Measurements from ENCODE around the gene NBEAL2.

The NBEAL2 gene

DNA sequence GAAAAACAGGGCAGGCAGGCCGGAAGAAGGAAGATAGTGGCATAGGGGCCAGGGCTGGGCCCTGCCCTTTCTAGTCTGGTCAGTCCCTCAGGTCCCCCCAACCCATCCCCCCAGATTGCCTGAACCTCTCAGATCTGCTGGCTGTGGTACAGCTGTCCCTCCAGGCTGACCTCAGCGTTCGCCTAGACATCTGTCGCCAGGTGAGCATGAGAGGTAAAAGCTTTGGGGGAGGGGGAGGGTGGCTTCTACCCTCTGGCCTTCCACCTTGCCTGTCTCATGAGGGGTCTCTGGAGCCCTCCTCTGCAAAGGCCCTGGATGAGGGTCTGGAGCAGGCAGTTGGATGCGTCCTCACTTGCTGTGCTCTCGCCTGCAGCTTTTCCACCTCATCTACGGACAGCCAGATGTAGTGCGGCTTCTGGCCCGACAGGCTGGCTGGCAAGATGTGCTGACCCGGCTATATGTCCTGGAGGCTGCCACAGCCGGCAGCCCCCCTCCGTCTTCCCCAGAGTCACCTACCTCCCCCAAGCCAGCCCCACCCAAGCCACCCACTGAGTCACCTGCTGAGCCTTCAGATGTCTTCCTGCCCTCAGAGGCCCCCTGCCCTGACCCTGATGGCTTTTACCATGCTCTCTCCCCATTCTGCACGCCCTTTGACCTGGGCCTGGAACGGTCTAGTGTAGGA lies 20.2 kb downstream of the NBEAL2 start:
- H3K4me3 ChIP-seq (ENCODE audit: control insufficient read depth in 1 of 7, extremely low read depth in 1 of 7, insufficient read depth in 4 of 7, low read depth in 2 of 7, low read length in 6 of 7) = no peak overlapping the region
- ChIA-PET CTCF (interaction anchor here (0.8 to 11.4 kb wide), 13 partner anchors 8 to 90 kb away, joined by 3 to 164 read pairs (median 7); partner anchors contain the start of gene NBEAL2), POLR2A (no interaction called here)
- H3K36me3 ChIP-seq (ENCODE audit: control insufficient read depth in 4 of 4, insufficient read depth in 4 of 4, low read length in 3 of 4) = peaks cover 2 to 99% (median 63%) of the 10 kb centered on the region in 4 experiments
- DNase-seq = no peak
- no peak overlapping the region for H3K27ac ChIP-seq (ENCODE audit: insufficient read depth in 1 of 2, low read depth in 1 of 2, low read length in 2 of 2, poor library complexity in 1 of 2, severe bottlenecking in 2 of 2)
- no peaks in the 10 kb centered on the region for H3K9me3 ChIP-seq (ENCODE audit: control extremely low read depth in 1 of 5, control insufficient read depth in 4 of 5, insufficient read depth in 2 of 5, low read depth in 1 of 5, low read length in 4 of 5)
- H3K4me1 ChIP-seq (ENCODE audit: control extremely low read depth in 1 of 4, control insufficient read depth in 4 of 4, insufficient read depth in 4 of 4, low read length in 3 of 4) = peaks cover 0 to 35% (median 19%) of the 10 kb centered on the region in 4 experiments
- 98% methylated on average over 14 of the region's 14 CpGs for WGBS (ENCODE audit: insufficient coverage)
- H3K27me3 ChIP-seq (replicated peaks in 2 of 5; ENCODE audit: control insufficient read depth in 4 of 5, insufficient read depth in 5 of 5, low read length in 4 of 5) = no peaks in the 10 kb centered on the region

DNA sequence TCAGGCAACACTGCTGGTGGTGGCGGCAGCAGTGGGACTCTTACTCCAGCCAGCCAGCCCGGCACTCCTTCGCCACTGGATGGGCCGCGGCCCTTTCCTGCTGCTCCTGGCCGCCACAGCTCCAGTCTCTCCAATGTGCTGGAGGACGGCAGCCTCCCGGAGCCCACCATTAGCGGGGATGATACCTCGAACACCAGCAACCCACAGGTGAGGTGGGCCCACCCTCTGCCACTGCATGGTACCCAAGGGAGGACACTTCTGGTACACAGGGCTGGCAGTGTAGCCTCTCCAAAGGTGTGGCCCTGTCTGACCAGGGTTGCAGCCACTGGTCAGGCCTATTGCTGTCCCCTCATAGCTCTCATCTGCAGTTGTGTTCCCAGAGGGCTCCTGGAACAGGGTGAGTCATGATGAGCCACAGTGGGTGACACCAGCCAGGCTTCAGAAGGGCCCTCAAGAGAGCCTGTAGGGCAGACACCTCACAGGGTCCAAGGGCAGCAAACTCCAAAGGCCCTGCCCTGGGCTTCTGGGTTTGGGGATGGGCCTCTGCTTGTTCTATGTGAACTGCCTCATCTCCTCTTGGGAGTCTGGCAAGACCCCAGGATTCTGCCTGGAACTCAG lies 20.8 kb downstream of the NBEAL2 start:
- Histone ChIP-seq H3K36me3 (ENCODE audit: control insufficient read depth in 4 of 4, insufficient read depth in 4 of 4, low read length in 3 of 4) (peaks cover 2 to 99% (median 62%) of the 10 kb centered on the region in 4 experiments), H3K9me3 (ENCODE audit: control extremely low read depth in 1 of 5, control insufficient read depth in 4 of 5, insufficient read depth in 2 of 5, low read depth in 1 of 5, low read length in 4 of 5) (no peaks in the 10 kb centered on the region), H3K4me1 (ENCODE audit: control extremely low read depth in 1 of 4, control insufficient read depth in 4 of 4, insufficient read depth in 4 of 4, low read length in 3 of 4) (peaks cover 0 to 35% (median 19%) of the 10 kb centered on the region in 4 experiments), H3K4me3 (ENCODE audit: control insufficient read depth in 1 of 7, extremely low read depth in 1 of 7, insufficient read depth in 4 of 7, low read depth in 2 of 7, low read length in 6 of 7) (no peak overlapping the region), H3K27ac (ENCODE audit: insufficient read depth in 1 of 2, low read depth in 1 of 2, low read length in 2 of 2, poor library complexity in 1 of 2, severe bottlenecking in 2 of 2) (no peak overlapping the region), H3K27me3 (replicated peaks in 2 of 5; ENCODE audit: control insufficient read depth in 4 of 5, insufficient read depth in 5 of 5, low read length in 4 of 5) (no peaks in the 10 kb centered on the region)
- ChIA-PET CTCF (interaction anchor here (0.8 to 11.4 kb wide), 5 partner anchors 20 to 106 kb away, joined by 3 to 164 read pairs (median 14); partner anchors contain the start of gene NBEAL2), POLR2A (no interaction called here)
- no peak for DNase-seq
- 100% methylated on average over 10 of the region's 10 CpGs for WGBS (ENCODE audit: insufficient coverage)

DNA sequence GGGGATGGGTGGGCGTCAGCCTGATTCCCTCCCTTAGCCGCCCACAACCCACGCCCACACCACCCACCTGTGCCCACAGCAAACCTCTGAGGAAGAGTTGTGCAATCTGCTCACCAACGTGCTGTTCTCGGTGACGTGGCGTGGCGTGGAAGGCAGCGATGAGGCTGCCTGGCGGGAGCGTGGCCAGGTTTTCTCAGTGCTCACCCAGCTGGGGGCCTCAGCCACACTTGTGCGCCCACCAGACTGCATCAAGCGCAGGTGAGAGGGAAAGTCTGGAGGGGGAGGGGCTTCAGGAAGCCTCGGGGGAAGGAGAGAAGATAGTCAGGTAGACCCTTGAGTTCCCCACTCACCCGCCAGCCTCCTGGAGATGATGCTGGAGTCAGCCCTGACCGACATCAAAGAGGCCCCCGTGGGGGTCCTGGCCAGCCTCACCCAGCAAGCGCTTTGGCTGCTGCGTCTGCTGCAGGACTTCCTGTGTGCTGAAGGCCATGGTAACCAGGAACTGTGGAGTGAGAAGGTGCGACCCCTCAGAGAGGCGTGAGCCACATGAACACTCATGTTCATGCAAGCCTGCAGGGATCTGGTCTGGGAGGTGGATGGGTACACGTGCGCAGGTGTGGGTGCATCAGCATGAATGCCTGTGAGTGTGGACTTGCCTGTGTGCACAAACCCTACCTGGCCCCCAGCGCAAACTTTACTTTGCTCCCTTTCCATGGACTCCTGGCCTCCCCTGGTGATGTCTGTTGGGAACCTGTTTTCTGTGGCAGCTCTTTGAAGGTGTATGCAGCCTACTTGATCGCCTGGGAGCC lies 21.7 kb downstream of the NBEAL2 start:
- WGBS (ENCODE audit: insufficient coverage) = 82% methylated on average over 19 of the region's 25 CpGs

DNA sequence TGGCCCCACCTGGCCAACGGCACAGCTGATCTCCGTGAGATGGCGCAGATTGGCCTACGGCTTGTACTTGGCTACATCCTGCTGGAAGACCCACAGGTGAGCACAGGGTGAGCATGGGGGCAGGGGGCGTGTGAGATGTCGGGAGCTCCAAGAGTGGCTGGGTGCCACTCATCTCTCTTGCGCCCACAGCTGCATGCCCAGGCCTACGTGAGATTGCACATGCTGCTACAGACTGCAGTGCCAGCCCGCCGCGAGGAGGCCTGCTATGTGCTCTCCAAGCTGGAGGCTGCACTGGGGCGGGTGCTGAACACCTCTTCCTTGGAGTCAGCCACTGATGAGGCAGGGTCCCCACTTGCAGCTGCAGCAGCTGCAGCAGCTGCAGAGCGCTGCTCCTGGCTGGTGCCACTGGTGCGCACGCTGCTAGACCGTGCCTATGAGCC lies 22.3 kb downstream of the NBEAL2 start:
- peaks cover 6 to 100% (median 66%) of the 10 kb centered on the region in 4 experiments for H3K36me3 ChIP-seq (ENCODE audit: control insufficient read depth in 4 of 4, insufficient read depth in 4 of 4, low read length in 3 of 4)
- H3K27ac ChIP-seq (ENCODE audit: insufficient read depth in 1 of 2, low read depth in 1 of 2, low read length in 2 of 2, poor library complexity in 1 of 2, severe bottlenecking in 2 of 2) = no peak overlapping the region
- POLR2A ChIA-PET = no interaction called here
- H3K4me3 ChIP-seq (ENCODE audit: control insufficient read depth in 1 of 7, extremely low read depth in 1 of 7, insufficient read depth in 4 of 7, low read depth in 2 of 7, low read length in 6 of 7) = no peak overlapping the region
- H3K4me1 ChIP-seq (ENCODE audit: control extremely low read depth in 1 of 4, control insufficient read depth in 4 of 4, insufficient read depth in 4 of 4, low read length in 3 of 4) = peaks cover 0 to 30% (median 12%) of the 10 kb centered on the region in 4 experiments
- CTCF ChIA-PET = interaction anchor here (1.1 to 1.5 kb wide), 3 partner anchors 75 to 107 kb away, joined by 3 to 5 read pairs (median 4); no protein-coding TSS in a partner anchor
- 97% methylated on average over 16 of the region's 16 CpGs for WGBS (ENCODE audit: insufficient coverage)
- no peak for DNase-seq
- no peaks in the 10 kb centered on the region for H3K27me3 ChIP-seq (replicated peaks in 2 of 5; ENCODE audit: control insufficient read depth in 4 of 5, insufficient read depth in 5 of 5, low read length in 4 of 5)
- no peaks in the 10 kb centered on the region for H3K9me3 ChIP-seq (ENCODE audit: control extremely low read depth in 1 of 5, control insufficient read depth in 4 of 5, insufficient read depth in 2 of 5, low read depth in 1 of 5, low read length in 4 of 5)

More for the DNA sequence above, 21.7 kb downstream of the NBEAL2 start:
- Histone ChIP-seq H3K36me3 (ENCODE audit: control insufficient read depth in 4 of 4, insufficient read depth in 4 of 4, low read length in 3 of 4) (peaks cover 4 to 99% (median 63%) of the 10 kb centered on the region in 4 experiments), H3K27me3 (replicated peaks in 2 of 5; ENCODE audit: control insufficient read depth in 4 of 5, insufficient read depth in 5 of 5, low read length in 4 of 5) (no peaks in the 10 kb centered on the region), H3K27ac (ENCODE audit: insufficient read depth in 1 of 2, low read depth in 1 of 2, low read length in 2 of 2, poor library complexity in 1 of 2, severe bottlenecking in 2 of 2) (no peak overlapping the region), H3K9me3 (ENCODE audit: control extremely low read depth in 1 of 5, control insufficient read depth in 4 of 5, insufficient read depth in 2 of 5, low read depth in 1 of 5, low read length in 4 of 5) (no peaks in the 10 kb centered on the region), H3K4me3 (ENCODE audit: control insufficient read depth in 1 of 7, extremely low read depth in 1 of 7, insufficient read depth in 4 of 7, low read depth in 2 of 7, low read length in 6 of 7) (no peak overlapping the region), H3K4me1 (ENCODE audit: control extremely low read depth in 1 of 4, control insufficient read depth in 4 of 4, insufficient read depth in 4 of 4, low read length in 3 of 4) (peaks cover 0 to 35% (median 18%) of the 10 kb centered on the region in 4 experiments)
- no peak for DNase-seq
- POLR2A ChIA-PET = no interaction called here
- CTCF ChIA-PET = interaction anchor here (1.1 to 11.4 kb wide), 4 partner anchors 75 to 107 kb away, joined by 3 to 164 read pairs (median 4); no protein-coding TSS in a partner anchor

DNA sequence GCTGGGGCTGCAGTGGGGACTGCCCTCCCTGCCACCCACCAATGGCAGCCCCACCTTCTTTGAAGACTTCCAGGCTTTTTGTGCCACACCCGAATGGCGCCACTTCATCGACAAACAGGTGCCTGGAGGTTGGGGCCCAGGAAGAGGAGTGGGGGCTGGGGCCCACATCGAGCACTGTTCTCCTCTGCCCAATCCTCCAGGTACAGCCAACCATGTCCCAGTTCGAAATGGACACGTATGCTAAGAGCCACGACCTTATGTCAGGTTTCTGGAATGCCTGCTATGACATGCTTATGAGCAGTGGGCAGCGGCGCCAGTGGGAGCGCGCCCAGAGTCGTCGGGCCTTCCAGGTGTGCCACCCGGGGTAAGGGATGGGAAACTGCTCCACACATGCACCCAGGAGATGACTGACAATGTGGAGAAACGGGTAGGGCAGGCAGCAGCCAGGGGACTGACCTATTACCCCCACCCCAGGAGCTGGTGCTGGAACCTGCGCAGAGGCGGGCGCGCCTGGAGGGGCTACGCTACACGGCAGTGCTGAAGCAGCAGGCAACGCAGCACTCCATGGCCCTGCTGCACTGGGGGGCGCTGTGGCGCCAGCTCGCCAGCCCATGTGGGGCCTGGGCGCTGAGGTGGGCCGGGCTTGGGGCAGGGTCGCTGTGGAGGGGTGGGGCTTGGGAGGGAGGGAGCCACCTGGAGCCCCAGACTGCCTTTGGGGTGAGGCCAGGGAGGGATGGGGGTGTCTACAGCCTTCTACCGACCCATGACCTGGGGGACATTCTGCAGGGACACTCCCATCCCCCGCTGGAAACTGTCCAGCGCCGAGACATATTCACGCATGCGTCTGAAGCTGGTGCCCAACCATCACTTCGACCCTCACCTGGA lies 22.9 kb downstream of the NBEAL2 start:
- Histone ChIP-seq H3K36me3 (ENCODE audit: control insufficient read depth in 4 of 4, insufficient read depth in 4 of 4, low read length in 3 of 4) (peaks cover 6 to 100% (median 72%) of the 10 kb centered on the region in 4 experiments), H3K27ac (ENCODE audit: insufficient read depth in 1 of 2, low read depth in 1 of 2, low read length in 2 of 2, poor library complexity in 1 of 2, severe bottlenecking in 2 of 2) (no peak overlapping the region), H3K4me1 (ENCODE audit: control extremely low read depth in 1 of 4, control insufficient read depth in 4 of 4, insufficient read depth in 4 of 4, low read length in 3 of 4) (peaks cover 0 to 23% (median 6%) of the 10 kb centered on the region in 4 experiments), H3K4me3 (ENCODE audit: control insufficient read depth in 1 of 7, extremely low read depth in 1 of 7, insufficient read depth in 4 of 7, low read depth in 2 of 7, low read length in 6 of 7) (no peak overlapping the region), H3K27me3 (replicated peaks in 2 of 5; ENCODE audit: control insufficient read depth in 4 of 5, insufficient read depth in 5 of 5, low read length in 4 of 5) (no peaks in the 10 kb centered on the region), H3K9me3 (ENCODE audit: control extremely low read depth in 1 of 5, control insufficient read depth in 4 of 5, insufficient read depth in 2 of 5, low read depth in 1 of 5, low read length in 4 of 5) (no peaks in the 10 kb centered on the region)
- 96% methylated on average over 30 of the region's 35 CpGs for WGBS (ENCODE audit: insufficient coverage)
- ChIA-PET POLR2A (no interaction called here), CTCF (interaction anchor here (1.1 to 1.7 kb wide), 3 partner anchors 76 to 79 kb away, joined by 4 to 7 read pairs (median 5); no protein-coding TSS in a partner anchor)
- no peak for DNase-seq

DNA sequence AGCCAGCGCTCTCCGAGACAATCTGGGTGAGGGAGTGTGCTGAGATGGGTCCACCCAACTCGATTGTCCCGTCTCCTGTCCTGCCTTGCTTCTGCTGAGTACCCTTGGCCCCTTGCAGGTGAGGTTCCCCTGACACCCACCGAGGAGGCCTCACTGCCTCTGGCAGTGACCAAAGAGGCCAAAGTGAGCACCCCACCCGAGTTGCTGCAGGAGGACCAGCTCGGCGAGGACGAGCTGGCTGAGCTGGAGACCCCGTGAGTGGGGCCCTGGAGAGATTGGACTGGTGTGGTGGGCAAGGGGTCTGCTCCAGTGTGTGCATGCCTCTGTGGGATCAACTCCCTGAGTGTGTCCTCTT lies 23.6 kb downstream of the NBEAL2 start:
- Histone ChIP-seq H3K27me3 (replicated peaks in 2 of 5; ENCODE audit: control insufficient read depth in 4 of 5, insufficient read depth in 5 of 5, low read length in 4 of 5) (no peaks in the 10 kb centered on the region), H3K4me1 (ENCODE audit: control extremely low read depth in 1 of 4, control insufficient read depth in 4 of 4, insufficient read depth in 4 of 4, low read length in 3 of 4) (peaks cover 0 to 18% (median 3%) of the 10 kb centered on the region in 4 experiments), H3K36me3 (ENCODE audit: control insufficient read depth in 4 of 4, insufficient read depth in 4 of 4, low read length in 3 of 4) (peaks cover 6 to 100% (median 74%) of the 10 kb centered on the region in 4 experiments), H3K4me3 (ENCODE audit: control insufficient read depth in 1 of 7, extremely low read depth in 1 of 7, insufficient read depth in 4 of 7, low read depth in 2 of 7, low read length in 6 of 7) (no peak overlapping the region), H3K9me3 (ENCODE audit: control extremely low read depth in 1 of 5, control insufficient read depth in 4 of 5, insufficient read depth in 2 of 5, low read depth in 1 of 5, low read length in 4 of 5) (no peaks in the 10 kb centered on the region), H3K27ac (ENCODE audit: insufficient read depth in 1 of 2, low read depth in 1 of 2, low read length in 2 of 2, poor library complexity in 1 of 2, severe bottlenecking in 2 of 2) (no peak overlapping the region)
- DNase-seq = no peak
- POLR2A ChIA-PET = no interaction called here
- WGBS (ENCODE audit: insufficient coverage) = 97% methylated on average over 10 of the region's 10 CpGs
- CTCF ChIA-PET = interaction anchor here (1.7 kb wide), 1 partner anchor 80 kb away, joined by 7 read pairs; no protein-coding TSS in a partner anchor

Measured in common myeloid progenitor, CD34-positive (primary cell).